Measurements from ENCODE around the gene AASS. TPM values are rescaled to one million over a fixed set of nuclear protein-coding genes. Genes with fewer than 3 reads are reported as not detected.

The AASS gene
- total RNA-seq, 1 donor from 2014 or later, result 35.5 TPM

- H3K9me3 Mint-ChIP-seq, result peaks cover 18% of the 10 kb centered on the region
- no peak for TF ChIP-seq CTCF (IDR thresholded peaks at IDR 0.05; ENCODE audit: unreplicated experiment)
- no peak overlapping the region for H3K27ac Mint-ChIP-seq
- H3K36me3 Mint-ChIP-seq, result peaks cover 31% of the 10 kb centered on the region
- H3K4me1 Mint-ChIP-seq, result no peaks in the 10 kb centered on the region
- H3K27me3 Mint-ChIP-seq (ENCODE audit: low read depth), result no peaks in the 10 kb centered on the region
- no peak overlapping the region for H3K4me3 Mint-ChIP-seq
- DNase-seq (ENCODE audit: low spot score in 2 of 2, unreplicated experiment in 2 of 2), result no peak
Observed at GRCh38 chr7:122072272-122072671, 71.8 kb downstream of the AASS start.

GRCh38 chr7:122070834-122071233, 73.2 kb downstream of the AASS start:
- Mint-ChIP-seq H3K27ac (no peak overlapping the region), H3K27me3 (ENCODE audit: low read depth) (no peaks in the 10 kb centered on the region), H3K4me1 (no peaks in the 10 kb centered on the region), H3K9me3 (peaks cover 18% of the 10 kb centered on the region), H3K4me3 (no peak overlapping the region), H3K36me3 (peaks cover 21% of the 10 kb centered on the region)
- TF ChIP-seq CTCF (IDR thresholded peaks at IDR 0.05; ENCODE audit: unreplicated experiment), result no peak
- DNase-seq (ENCODE audit: low spot score in 2 of 2, unreplicated experiment in 2 of 2), result no peak

- no peak for DNase-seq (ENCODE audit: low spot score in 2 of 2, unreplicated experiment in 2 of 2)
- Mint-ChIP-seq H3K36me3 (peaks cover 17% of the 10 kb centered on the region), H3K4me3 (no peak overlapping the region), H3K9me3 (peaks cover 14% of the 10 kb centered on the region), H3K27me3 (ENCODE audit: low read depth) (no peaks in the 10 kb centered on the region), H3K27ac (no peak overlapping the region), H3K4me1 (no peaks in the 10 kb centered on the region)
- TF ChIP-seq CTCF (IDR thresholded peaks at IDR 0.05; ENCODE audit: unreplicated experiment), result no peak
Observed at GRCh38 chr7:122070062-122070461, 74.0 kb downstream of the AASS start.

- no peak overlapping the region for H3K27ac Mint-ChIP-seq
Observed at GRCh38 chr7:122068999-122069398, 75.0 kb downstream of the AASS start.

GRCh38 chr7:122068046-122068445, 76.0 kb downstream of the AASS start:
- H3K4me1 Mint-ChIP-seq, result peaks cover 3% of the 10 kb centered on the region
- no peaks in the 10 kb centered on the region for H3K9me3 Mint-ChIP-seq
- no peak overlapping the region for H3K27ac Mint-ChIP-seq
- H3K27me3 Mint-ChIP-seq (ENCODE audit: low read depth), result no peaks in the 10 kb centered on the region
- peaks cover 2% of the 10 kb centered on the region for H3K36me3 Mint-ChIP-seq
- no peak for DNase-seq (ENCODE audit: low spot score in 2 of 2, unreplicated experiment in 2 of 2)
- no peak overlapping the region for H3K4me3 Mint-ChIP-seq
- no peak for TF ChIP-seq CTCF (IDR thresholded peaks at IDR 0.05; ENCODE audit: unreplicated experiment)

More at GRCh38 chr7:122068999-122069398, 75.0 kb downstream of the AASS start:
- H3K27me3 Mint-ChIP-seq (ENCODE audit: low read depth), result no peaks in the 10 kb centered on the region
- peaks cover 6% of the 10 kb centered on the region for H3K9me3 Mint-ChIP-seq
- peaks cover 8% of the 10 kb centered on the region for H3K36me3 Mint-ChIP-seq
- no peak for DNase-seq (ENCODE audit: low spot score in 2 of 2, unreplicated experiment in 2 of 2)
- no peaks in the 10 kb centered on the region for H3K4me1 Mint-ChIP-seq
- H3K4me3 Mint-ChIP-seq, result no peak overlapping the region
- TF ChIP-seq CTCF (IDR thresholded peaks at IDR 0.05; ENCODE audit: unreplicated experiment), result no peak

GRCh38 chr7:122067077-122067476, 77.0 kb downstream of the AASS start:
- Mint-ChIP-seq H3K9me3 (no peaks in the 10 kb centered on the region), H3K4me3 (no peak overlapping the region), H3K27me3 (ENCODE audit: low read depth) (no peaks in the 10 kb centered on the region), H3K27ac (no peak overlapping the region), H3K4me1 (peaks cover 3% of the 10 kb centered on the region), H3K36me3 (no peaks in the 10 kb centered on the region)
- no peak for TF ChIP-seq CTCF (IDR thresholded peaks at IDR 0.05; ENCODE audit: unreplicated experiment)
- DNase-seq (ENCODE audit: low spot score in 2 of 2, unreplicated experiment in 2 of 2), result no peak

Data from mesothelial cell of epicardium (in vitro differentiated cells).